HT1080 (cell line): ENCODE results near the gene DPF3. TPM values are rescaled to one million over a fixed set of nuclear protein-coding genes. Genes with fewer than 3 reads are reported as not detected.

ENCODE experiments used
- DNase-seq: peaks from one replicate; pipeline ENCODE4 v3.0.0-alpha.2; 2015; ENCODE audit warnings: low read depth
- total RNA-seq: library from RNA; depleted of rRNA; stranded (reverse); fragments of >200 nt; shearing (Covaris generic); gene quantifications from 2 replicates; pipeline ENCODE4 v1.2.3, GENCODE V29; 2014

DPF3 gene
- total RNA-seq, 1 experiment from 2014 or later: 2.2 TPM

DNA sequence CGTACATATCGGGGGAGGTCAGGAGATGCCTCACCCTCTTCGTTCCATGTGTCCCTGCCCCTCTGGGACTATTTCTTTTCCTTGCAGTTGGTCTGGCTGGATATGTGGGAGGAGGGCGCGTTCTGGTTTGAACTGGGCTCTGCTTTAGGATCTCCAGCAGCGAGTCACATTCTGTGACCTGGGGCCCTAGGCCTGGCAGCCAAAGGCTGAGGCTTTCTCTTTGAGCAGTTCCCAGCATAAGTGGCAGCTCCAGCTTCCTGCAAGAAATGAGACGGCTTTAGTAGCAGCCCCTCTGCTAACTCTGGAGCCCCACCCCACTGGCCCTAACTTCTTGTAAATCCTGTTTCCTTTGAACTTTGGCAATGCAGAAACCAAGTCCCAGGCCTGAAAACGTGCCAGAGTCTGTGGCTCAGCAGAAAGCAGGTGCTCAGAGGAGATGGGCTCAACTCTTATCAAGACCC is 274.8 kb downstream of the DPF3 start:
- no peak for DNase-seq

DNA sequence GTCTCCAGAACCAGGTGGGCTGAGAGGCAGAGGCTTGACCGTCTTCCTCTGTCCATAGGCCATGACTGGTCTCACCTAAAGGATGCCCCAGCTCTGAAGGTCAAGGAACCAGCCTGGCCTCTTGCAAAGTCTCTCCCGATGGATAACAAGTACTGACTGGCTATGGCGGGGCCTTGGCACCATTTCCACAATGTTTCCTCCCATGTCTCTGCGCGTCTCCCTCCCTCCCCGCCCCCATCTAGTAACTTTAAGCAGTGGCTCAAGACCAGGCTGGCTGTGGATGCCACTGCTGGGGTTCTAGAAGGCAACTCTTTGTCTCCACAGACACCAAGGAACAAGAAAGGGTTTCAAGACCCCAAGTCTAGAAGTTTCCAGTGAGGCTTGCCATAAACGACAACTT is 275.5 kb downstream of the DPF3 start:
- DNase-seq: no peak

GRCh38 chr14:72617391-72618031 is 276.4 kb downstream of the DPF3 start:
- DNase-seq: no peak

- DNase-seq: no peak
These were observed 277.1 kb downstream of the DPF3 start for GRCh38 chr14:72616811-72617210.

- DNase-seq: no peak
These were observed 277.6 kb downstream of the DPF3 start for GRCh38 chr14:72616294-72616693.

GRCh38 chr14:72615451-72616121 is 278.3 kb downstream of the DPF3 start:
- DNase-seq: peak; percentile 44

DNA sequence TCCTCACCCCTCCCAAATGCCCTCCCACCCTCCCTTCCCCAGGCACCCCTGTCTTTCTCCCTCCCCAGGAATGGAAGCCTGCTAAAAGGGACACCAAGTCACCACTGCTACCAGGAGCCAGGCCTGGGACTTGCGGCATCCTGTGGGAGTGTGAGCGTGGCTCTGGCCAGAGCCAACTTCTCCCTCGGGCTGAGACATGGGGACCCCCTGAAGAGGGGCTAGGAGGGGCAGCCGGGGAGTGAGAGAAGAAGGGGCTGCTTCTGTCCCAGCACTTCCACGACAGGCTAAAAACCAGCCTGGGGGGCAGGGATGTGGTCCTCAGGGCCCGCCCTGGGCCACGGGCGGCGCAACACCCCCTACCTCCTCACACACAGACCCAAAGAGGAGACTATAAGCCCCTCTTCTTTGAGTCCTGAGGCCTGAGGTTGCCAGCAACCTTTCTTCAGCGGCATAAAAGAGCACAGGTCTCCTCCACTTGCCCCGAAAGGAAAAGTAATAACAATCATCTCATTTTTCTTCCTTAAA is 278.9 kb downstream of the DPF3 start:
- DNase-seq: no peak

- DNase-seq: no peak
These were observed 279.5 kb downstream of the DPF3 start for GRCh38 chr14:72614365-72614764.

DNA sequence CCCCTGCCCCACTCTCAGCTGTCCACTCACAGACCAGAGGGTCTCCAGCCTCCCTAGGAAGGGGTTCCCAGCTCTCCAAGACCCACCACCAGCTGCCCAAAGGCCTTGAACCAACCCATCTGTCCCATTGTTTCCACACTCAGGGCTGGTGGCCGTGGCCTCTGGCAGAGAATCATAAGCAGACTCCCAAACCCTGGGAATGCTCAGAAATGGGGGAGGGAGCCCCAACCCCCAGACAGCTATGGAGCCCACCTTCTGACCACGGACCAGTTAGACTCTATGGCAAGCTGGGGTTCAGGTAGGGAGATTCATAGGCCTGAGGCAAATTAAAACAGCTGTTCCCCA is 280.0 kb downstream of the DPF3 start:
- DNase-seq: no peak

- DNase-seq: no peak
These were observed 280.5 kb downstream of the DPF3 start for GRCh38 chr14:72613231-72613974.

- DNase-seq: no peak
These were observed 281.9 kb downstream of the DPF3 start for GRCh38 chr14:72612041-72612440.

- no peak for DNase-seq
These were observed 282.4 kb downstream of the DPF3 start for GRCh38 chr14:72611506-72611905.

- DNase-seq: no peak
These were observed 283.1 kb downstream of the DPF3 start for GRCh38 chr14:72610831-72611200.

GRCh38 chr14:72610096-72610830 is 283.6 kb downstream of the DPF3 start:
- no peak for DNase-seq

GRCh38 chr14:72609205-72609916 is 284.5 kb downstream of the DPF3 start:
- DNase-seq: no peak

DNA sequence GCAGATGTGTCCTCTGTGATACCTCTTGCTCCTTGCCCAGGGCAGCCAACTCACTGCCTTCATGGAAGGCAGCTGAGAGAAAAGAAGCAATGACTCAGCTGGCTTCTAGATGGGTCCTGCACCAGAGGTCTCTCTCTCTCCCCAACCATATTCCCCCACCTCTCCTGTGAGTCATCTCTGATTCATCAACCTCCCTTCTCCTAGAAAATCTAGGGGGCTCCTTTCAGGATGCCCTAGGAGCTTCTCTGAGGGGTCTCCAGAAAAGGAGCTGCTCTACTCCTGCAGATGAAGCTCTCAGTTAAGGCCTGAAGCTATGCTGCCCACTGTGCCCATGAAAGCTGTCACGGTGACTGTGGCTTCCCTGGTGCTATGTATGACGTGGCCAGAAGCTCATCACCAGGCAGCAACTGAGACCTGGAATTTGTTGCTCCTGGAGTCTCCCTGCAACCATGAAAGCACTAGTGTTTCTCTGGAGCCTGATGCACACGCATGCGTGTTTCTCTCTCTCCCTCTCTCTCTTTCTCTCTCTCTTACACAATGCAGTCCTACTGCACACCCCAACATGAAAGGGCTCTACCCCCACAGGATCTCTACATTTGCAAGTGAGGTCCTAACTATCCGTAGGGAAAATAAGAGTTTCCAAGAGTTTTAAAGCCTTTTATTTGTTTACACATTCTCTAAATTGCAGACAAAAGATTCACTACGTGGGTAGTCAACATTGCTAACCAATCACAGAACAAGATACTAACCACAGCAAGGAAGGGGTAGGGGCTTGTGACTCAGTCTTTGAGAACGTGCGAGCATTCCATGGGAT is 285.3 kb downstream of the DPF3 start:
- DNase-seq: peak; percentile 97

GRCh38 chr14:72607386-72608130 is 286.3 kb downstream of the DPF3 start:
- DNase-seq: peak; percentile 39

DNA sequence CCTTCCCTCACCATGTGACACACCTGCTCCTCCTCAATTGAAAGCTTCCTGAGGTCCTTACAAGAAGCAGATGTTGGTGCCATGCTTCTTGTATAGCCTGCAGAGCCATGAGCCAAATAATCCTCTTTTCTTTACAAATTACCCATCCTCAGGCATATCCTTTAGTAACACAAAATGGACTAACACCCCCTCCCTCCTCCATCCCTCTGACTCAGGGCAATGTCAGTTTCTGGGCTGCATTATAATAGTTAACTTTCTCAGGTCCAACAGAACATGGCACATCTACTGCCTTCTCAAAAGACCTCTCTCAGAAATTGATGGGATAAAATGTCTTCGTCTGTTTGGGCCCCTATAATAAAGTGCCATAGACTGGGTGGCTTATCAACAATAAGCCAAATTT is 287.0 kb downstream of the DPF3 start:
- DNase-seq: no peak

DNA sequence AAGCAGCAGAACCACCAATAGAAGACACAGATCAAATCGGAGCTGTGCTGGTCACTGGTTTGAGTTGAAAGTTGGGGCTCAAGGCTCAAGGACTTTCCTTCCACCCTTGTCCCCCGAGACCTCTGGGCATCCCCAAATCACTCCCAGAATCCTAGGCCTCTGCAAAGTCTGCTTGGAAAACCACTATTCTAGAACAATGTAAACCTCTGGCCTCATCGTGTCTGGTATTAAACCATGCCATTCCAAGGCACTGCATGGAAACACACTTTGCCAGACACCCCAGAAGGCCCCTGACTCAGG is 288.0 kb downstream of the DPF3 start:
- DNase-seq: no peak
